IPS-20b (cell line): ENCODE measurements around the gene GRB10.

Experiments
- H3K27ac ChIP-seq: one replicate; pipeline ENCODE4 v1.5.1; 2013; ENCODE audit warnings: low read length
- H3K27me3 ChIP-seq: 2 replicates; pipeline ENCODE4 v1.6.1; 2013; ENCODE audit warnings: mild to moderate bottlenecking, low read length, inconsistent platforms; ENCODE audit not compliant: insufficient read depth
- H3K36me3 ChIP-seq: 2 replicates; pipeline ENCODE4 v1.6.1; 2013; ENCODE audit warnings: low read depth, mild to moderate bottlenecking, inconsistent platforms, low read length, moderate library complexity; ENCODE audit not compliant: insufficient read depth
- H3K4me1 ChIP-seq: 2 replicates; pipeline ENCODE4 v1.6.1; 2013; ENCODE audit warnings: mild to moderate bottlenecking, control low read depth, inconsistent platforms, low read length, moderate library complexity; ENCODE audit not compliant: insufficient read depth
- H3K4me3 ChIP-seq: 2 replicates; pipeline ENCODE4 v1.5.1; 2013; ENCODE audit warnings: mild to moderate bottlenecking, low read length, inconsistent platforms
- H3K9ac ChIP-seq: 2 replicates; pipeline ENCODE4 v1.6.1; 2013; ENCODE audit warnings: low read depth, mild to moderate bottlenecking, inconsistent platforms, low read length, moderate library complexity
- H3K9me3 ChIP-seq: 2 replicates; pipeline ENCODE4 v1.6.1; 2013; ENCODE audit warnings: mild to moderate bottlenecking, low read depth, low read length, inconsistent platforms; ENCODE audit not compliant: insufficient read depth

GRB10 gene

DNA sequence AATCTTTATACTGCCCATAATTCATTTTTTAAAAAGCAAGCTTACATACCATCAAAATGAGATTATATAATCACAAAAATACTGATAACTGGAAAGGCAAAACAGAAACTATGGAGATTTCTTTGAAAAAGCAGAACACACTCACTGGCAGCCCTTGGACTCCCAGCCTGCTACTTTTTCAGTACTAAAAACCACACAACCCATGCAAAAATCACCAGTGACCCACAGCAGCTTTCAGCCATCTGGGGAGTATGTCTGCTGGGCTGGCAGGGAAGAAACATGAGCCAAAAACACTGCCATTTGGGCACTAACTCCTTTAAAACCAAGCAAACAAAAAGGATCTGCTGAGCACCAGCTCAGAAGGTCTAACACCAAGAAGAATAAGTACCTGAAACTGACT is 137.5 kb downstream of the GRB10 start:
- Histone ChIP-seq H3K9ac (no peak overlapping the region), H3K27ac (no peak overlapping the region), H3K27me3 (no peaks in the 10 kb centered on the region), H3K4me3 (no peak overlapping the region), H3K36me3 (peaks cover 10% of the 10 kb centered on the region; the same call in 1 of the 2 replicates), H3K4me1 (no peaks in the 10 kb centered on the region), H3K9me3 (no peaks in the 10 kb centered on the region)

DNA sequence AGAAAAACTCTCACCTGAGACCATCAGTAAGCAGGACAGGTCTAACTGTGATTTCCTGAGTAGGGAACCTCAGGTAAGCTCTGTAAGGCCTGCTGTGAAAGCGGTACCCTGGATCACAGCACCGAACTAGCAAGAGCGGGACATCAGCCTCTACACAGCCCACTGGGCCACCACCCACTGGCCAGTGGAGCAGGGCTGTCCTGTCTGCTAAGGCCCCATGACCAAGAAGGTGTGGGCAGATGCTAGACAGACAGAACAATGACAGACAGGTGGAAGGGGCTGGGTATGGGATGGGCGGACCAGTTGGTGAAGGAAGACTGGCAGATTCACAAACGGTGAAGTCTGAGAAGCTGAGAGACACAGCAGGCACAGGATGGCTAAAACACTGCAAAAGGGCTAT is 138.1 kb downstream of the GRB10 start:
- Histone ChIP-seq H3K36me3 (peaks cover 11% of the 10 kb centered on the region; the same call in 1 of the 2 replicates), H3K4me3 (no peak overlapping the region), H3K27ac (no peak overlapping the region), H3K9ac (no peak overlapping the region), H3K27me3 (no peaks in the 10 kb centered on the region), H3K9me3 (no peaks in the 10 kb centered on the region), H3K4me1 (no peaks in the 10 kb centered on the region)

GRCh38 chr7:50644114-50644513 is 138.6 kb downstream of the GRB10 start:
- H3K9ac ChIP-seq = no peak overlapping the region
- peaks cover 11% of the 10 kb centered on the region; the same call in 1 of the 2 replicates for H3K36me3 ChIP-seq
- no peak overlapping the region for H3K27ac ChIP-seq

DNA sequence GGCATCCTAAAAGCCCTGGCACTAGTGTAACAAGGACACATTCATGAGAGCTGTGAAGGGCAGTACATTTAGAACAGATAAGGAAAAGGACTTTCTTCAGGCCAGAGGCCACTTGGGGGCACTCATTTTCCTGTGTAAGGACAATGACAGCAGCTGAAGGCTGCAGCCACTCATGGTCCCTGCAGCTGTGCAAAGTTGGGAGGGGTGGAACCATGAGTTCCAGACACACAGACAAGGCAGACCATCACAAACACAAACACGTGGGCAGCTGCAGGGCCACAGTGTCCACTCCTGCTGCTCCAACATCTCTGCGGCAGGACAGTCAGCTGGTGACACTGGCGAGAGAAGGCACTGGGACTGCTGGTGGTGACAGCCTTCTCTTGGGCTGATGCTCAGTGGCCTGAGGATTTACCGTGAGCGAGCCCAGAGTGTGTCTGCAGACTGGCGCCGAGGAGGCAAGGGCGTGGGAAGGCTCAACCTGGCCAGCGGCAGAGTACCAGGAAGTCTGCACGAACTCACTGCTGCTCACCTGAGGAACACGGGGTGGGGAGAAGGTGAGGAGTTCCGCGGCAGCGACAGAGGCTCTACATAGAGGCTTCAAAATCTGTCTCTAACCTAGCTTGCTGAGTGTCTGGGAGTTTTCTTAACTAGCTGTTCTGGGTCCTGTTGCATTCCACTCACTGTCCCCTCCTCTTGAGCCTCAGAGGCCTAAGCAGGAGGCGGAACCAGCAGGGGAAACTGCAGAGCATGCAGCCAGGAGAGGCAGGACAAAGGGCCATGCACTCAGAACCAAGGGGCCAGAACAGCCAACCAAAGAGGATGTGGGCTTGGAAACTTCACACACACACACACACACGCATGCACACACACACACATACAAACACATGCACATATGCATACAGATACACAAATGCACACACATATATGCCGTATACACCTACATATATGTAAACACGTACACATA is 141.0 kb downstream of the GRB10 start:
- Histone ChIP-seq H3K27me3 (no peaks in the 10 kb centered on the region), H3K9ac (no peak overlapping the region), H3K36me3 (peaks cover 11% of the 10 kb centered on the region; the same call in 1 of the 2 replicates), H3K27ac (no peak overlapping the region), H3K9me3 (no peaks in the 10 kb centered on the region), H3K4me1 (peaks cover 3% of the 10 kb centered on the region; the same call in 1 of the 2 replicates), H3K4me3 (no peak overlapping the region)

More at GRCh38 chr7:50644114-50644513, 138.6 kb downstream of the GRB10 start:
- no peaks in the 10 kb centered on the region for H3K4me1 ChIP-seq
- H3K4me3 ChIP-seq = no peak overlapping the region
- H3K27me3 ChIP-seq = no peaks in the 10 kb centered on the region
- no peaks in the 10 kb centered on the region for H3K9me3 ChIP-seq

GRCh38 chr7:50640779-50641178 is 141.9 kb downstream of the GRB10 start:
- Histone ChIP-seq H3K9me3 (no peaks in the 10 kb centered on the region), H3K4me3 (no peak overlapping the region), H3K36me3 (peaks cover 11% of the 10 kb centered on the region; the same call in 1 of the 2 replicates), H3K9ac (no peak overlapping the region), H3K27ac (no peak overlapping the region), H3K27me3 (no peaks in the 10 kb centered on the region), H3K4me1 (peaks cover 3% of the 10 kb centered on the region; the same call in 1 of the 2 replicates)

GRCh38 chr7:50640256-50640655 is 142.4 kb downstream of the GRB10 start:
- no peak overlapping the region for H3K4me3 ChIP-seq
- H3K36me3 ChIP-seq = peaks cover 11% of the 10 kb centered on the region; the same call in 1 of the 2 replicates
- H3K27ac ChIP-seq = no peak overlapping the region
- no peaks in the 10 kb centered on the region for H3K27me3 ChIP-seq
- no peaks in the 10 kb centered on the region for H3K9me3 ChIP-seq
- no peak overlapping the region for H3K9ac ChIP-seq
- peaks cover 3% of the 10 kb centered on the region; the same call in 1 of the 2 replicates for H3K4me1 ChIP-seq

GRCh38 chr7:50637725-50638643 is 144.7 kb downstream of the GRB10 start:
- Histone ChIP-seq H3K4me3 (no peak overlapping the region), H3K27me3 (no peaks in the 10 kb centered on the region), H3K9ac (no peak overlapping the region), H3K9me3 (no peaks in the 10 kb centered on the region), H3K36me3 (0 out of 2 replicates have a peak, but pooled peaks cover 4% of the 10 kb centered on the region), H3K4me1 (peaks cover 6% of the 10 kb centered on the region; the same call in 1 of the 2 replicates), H3K27ac (no peak overlapping the region)

DNA sequence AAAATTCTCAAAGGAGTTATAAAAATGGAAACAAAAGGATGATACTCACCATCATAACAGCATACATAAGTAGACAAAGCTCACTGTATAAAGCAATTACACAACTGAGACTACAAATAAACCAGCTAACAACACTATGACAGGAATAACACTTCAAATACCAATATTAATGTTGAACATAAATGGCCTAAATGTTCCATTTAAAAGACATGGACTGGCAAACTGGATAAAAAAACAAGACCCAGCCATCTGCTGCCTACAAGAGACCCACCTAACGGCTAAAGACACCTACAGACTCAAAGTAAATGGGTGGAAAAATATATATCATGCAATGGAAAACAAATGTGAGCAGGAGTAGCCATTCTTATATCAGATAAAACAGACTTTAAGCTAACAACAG is 148.3 kb downstream of the GRB10 start:
- Histone ChIP-seq H3K4me1 (peaks cover 14% of the 10 kb centered on the region; the same call in 1 of the 2 replicates), H3K36me3 (no peaks in the 10 kb centered on the region), H3K9ac (no peak overlapping the region), H3K4me3 (no peak overlapping the region), H3K27me3 (no peaks in the 10 kb centered on the region), H3K9me3 (no peaks in the 10 kb centered on the region), H3K27ac (no peak overlapping the region)

GRCh38 chr7:50633414-50633710 is 149.3 kb downstream of the GRB10 start:
- H3K9me3 ChIP-seq = no peaks in the 10 kb centered on the region
- no peaks in the 10 kb centered on the region for H3K27me3 ChIP-seq
- no peak overlapping the region for H3K4me3 ChIP-seq
- no peak overlapping the region for H3K9ac ChIP-seq
- no peak overlapping the region for H3K27ac ChIP-seq
- no peaks in the 10 kb centered on the region for H3K36me3 ChIP-seq
- peaks cover 11% of the 10 kb centered on the region; the same call in 1 of the 2 replicates for H3K4me1 ChIP-seq

DNA sequence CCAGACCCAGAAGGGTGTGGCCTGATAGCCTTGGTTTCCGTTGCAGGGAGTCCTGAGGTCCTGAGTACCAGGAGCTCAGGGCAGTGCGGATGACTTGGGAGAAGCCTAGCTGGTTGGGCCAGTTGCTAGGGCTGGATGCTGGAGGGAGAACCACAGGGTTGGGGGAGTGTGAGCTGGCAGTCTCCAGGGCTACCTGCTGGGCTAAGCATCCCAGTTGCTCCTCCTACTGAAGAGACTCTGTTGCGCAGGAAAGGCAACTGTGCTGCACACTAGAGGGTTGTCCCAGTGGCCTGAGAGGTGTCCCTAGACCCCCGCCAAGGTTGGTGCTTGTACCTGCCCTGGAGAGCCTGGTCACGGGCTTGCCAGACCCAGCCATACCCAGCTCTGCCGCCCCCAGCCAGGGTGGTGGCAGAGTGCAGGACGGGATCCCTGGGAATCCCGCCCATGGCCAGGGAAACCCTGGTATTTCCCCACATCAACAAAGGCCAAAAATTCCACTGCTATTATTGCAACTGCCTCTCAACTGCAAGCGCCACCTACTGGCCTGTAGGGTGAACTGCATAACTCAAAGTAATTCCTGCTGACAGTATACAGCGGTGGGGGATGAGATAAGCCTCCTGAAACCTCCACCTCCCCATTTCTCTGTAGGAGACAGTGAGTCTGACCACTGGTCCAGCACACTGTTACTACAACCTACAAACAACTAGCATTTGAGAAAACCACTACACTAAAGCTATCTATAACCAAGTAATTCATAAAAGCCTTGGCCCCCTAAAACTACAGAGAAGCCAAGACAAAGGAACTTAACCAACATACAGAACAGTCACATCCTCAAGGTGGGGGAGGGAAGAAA is 149.9 kb downstream of the GRB10 start:
- Histone ChIP-seq H3K9ac (peak overlapping the region; percentile 14; the same call in 1 of the 2 replicates), H3K27ac (peak overlapping the region; percentile 45)

GRCh38 chr7:50631639-50632038 is 151.1 kb downstream of the GRB10 start:
- Histone ChIP-seq H3K9ac (no peak overlapping the region), H3K27ac (no peak overlapping the region), H3K4me3 (no peak overlapping the region), H3K4me1 (peaks cover 11% of the 10 kb centered on the region; the same call in 1 of the 2 replicates), H3K9me3 (no peaks in the 10 kb centered on the region), H3K27me3 (no peaks in the 10 kb centered on the region), H3K36me3 (peaks cover 2% of the 10 kb centered on the region; the same call in 1 of the 2 replicates)

More for the DNA sequence above, 149.9 kb downstream of the GRB10 start:
- no peaks in the 10 kb centered on the region for H3K27me3 ChIP-seq
- H3K4me1 ChIP-seq = peaks cover 11% of the 10 kb centered on the region; the same call in 1 of the 2 replicates
- no peaks in the 10 kb centered on the region for H3K9me3 ChIP-seq
- no peak overlapping the region for H3K4me3 ChIP-seq
- H3K36me3 ChIP-seq = no peaks in the 10 kb centered on the region
